SKM-1 (cell line): ENCODE data around the gene GRIK4.
"Not testable (repeated sequence)": the region's sequence is repeated elsewhere in the genome, so short reads cannot be mapped to it uniquely, and the experiment has no call there.

ENCODE experiments used
- DNase-seq: peaks from one replicate; lab custom pipeline; 2025; ENCODE audit not compliant: unreplicated experiment; lab: John Stamatoyannopoulos, UW

GRIK4 gene

DNA sequence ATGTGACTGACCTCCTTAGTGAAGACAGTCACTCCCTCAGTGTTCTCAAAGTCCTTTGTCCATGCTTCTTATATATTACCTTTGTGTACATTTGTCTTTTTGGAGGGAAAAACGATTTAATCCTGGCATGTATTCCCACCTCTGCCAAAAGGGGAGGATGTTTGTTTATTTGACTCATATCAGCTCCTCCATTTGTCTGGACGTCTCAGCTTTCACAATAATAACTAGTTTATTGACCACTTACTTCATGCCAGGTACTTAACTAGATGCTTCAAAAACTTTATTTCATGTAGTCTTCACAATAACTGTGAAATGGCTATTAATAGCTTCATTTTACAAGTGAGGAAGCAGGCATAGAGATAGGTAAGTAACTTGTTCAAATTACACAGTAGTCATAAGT is 517.6 kb downstream of the GRIK4 start:
- no peak for DNase-seq

DNA sequence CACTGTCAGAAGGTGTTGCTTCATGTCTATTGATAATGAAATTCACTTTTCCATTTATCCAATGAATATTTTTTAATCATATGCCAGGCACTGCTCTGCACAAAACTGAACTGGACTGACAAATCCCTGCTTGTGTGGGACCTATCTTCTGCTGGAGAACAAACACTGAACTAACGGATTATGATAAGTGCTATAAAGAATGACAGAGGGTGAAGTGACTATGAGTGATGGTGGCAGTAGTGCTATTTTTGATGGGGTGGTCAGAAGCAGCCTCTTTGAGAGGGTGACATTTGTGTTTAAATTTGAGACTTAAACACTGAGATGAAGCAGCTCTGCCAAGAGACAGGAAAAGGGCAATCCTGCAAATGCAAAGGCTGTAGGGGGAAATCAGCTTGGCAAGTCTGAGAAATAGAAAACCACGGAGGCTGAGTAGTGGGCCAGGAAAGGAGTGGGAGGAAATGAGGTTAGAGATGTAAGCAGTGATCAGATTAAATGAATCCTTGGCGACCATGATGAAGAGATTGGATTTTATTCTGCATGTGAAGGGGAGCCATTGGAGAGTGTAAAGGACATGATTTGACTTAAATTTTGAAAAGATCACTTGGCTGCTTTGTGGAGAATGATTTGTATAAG is 518.4 kb downstream of the GRIK4 start:
- no peak for DNase-seq

DNA sequence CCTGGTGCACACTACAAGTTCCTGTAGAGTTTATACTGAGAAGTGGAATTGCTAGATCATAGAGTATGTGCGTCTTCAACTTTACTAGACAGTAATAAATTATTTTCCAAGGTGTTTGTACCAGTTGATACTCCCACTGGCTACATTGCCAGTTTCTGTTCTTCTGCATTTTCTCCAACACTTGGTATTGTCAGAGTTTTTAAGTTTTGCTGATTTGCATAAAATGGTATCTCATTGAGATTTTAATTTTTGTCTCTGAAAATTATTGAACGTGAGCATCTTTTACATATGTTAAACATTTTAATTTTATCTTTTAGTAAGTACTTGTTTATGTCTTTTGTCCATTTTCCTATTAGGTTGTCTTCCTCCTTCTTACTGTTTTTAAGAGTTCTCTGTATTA is 519.6 kb downstream of the GRIK4 start:
- no peak for DNase-seq

DNA sequence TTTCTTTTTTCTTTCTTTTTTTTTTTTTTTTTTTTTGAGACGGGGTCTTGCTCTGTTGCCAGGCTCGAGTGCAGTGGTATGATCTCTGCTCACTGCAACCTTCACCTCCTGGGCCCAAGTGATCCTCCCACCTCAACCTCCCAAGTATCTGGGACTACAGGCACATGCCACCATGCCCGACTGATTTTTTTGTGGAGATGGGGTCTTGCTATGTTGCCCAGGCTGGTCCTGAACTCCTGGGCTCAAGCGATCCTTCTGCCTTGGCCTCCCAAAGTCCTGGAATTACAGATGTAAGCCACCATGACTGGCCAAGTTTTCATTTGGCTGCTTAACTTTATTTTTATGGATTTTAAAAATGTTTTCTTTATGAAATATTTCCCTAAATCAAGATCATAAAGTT is 520.1 kb downstream of the GRIK4 start:
- DNase-seq: not testable (repeated sequence)

DNA sequence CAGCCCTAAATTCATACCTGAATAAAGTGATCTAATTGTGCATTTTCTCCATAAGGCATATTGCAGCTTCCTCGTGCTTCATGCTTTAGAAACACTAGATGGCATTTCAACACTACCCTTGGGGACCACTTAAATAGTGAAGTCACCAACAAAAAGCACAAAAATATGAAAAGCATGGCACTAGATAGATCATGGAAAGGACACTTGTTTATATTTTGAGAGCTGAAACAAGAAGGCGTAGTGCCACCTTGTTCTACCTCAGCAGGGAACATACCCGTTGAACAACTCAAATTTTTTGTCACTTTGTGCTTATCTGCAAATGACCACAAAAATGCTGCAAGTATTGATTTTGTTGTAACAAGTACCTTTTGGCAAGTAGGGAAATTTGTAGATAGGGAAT is 521.0 kb downstream of the GRIK4 start:
- DNase-seq: no peak

DNA sequence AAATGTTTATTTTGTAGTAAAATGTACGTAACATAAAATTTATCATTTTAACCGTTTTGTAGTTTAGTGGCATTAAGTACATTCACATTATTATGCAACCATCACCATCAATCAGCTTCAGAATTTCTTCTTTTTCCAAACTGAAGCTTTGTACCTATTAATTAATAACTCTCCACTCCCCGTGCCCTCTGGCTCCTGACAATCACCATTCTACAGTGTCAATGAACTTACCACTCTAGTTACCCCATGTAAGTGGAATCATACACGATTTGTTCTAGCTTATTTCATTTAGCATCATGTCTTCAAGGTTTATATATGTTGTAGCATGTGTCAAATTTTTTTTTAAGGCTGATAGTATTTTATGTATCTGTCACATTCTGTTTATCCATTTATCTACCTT is 522.1 kb downstream of the GRIK4 start:
- DNase-seq: no peak

DNA sequence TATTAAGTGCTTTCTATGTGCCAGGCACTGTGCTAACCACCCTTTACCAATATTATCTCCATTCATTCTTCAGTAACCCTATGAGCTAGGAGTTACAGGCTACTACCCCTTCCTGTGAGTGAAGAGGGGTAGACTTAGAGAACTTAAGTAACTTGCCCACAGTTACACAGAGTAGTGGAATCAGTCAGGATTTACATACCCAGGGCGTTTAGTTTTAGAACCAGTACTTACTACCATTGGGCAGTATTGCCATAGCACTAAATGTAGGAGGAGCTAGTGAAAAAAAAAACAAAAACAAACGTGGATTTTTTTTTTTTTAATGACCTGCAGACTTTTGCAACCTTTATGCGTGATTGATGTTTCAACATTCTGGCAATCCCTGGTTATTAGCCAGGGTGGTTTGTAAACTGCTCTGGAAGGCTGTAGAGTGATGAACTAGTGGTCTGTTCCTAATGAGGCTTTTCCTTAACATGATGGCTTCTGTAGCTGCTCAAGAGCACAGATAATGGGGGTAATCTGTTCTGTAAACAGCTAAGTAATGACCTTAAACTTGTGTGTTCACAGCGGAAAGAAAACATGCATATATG is 523.7 kb downstream of the GRIK4 start:
- DNase-seq: no peak

DNA sequence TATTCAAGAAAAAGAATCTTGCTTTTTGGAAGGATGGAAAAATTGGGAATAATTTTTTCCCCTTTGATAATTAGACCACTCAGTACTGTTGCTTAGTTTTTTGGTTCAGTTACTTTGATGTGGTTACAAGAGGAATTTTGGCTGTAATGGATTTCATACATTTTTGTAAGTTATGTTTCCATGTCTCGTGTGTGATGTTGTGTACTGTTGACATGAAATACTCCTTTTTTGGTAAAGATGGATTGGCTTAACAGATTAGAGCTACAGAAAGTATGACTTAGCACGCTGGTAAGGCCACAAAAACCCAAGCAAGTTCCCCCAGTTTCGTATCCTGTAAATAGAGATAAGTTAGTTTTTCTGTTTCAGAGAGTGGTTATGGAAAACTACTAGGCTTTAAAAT is 524.2 kb downstream of the GRIK4 start:
- no peak for DNase-seq

DNA sequence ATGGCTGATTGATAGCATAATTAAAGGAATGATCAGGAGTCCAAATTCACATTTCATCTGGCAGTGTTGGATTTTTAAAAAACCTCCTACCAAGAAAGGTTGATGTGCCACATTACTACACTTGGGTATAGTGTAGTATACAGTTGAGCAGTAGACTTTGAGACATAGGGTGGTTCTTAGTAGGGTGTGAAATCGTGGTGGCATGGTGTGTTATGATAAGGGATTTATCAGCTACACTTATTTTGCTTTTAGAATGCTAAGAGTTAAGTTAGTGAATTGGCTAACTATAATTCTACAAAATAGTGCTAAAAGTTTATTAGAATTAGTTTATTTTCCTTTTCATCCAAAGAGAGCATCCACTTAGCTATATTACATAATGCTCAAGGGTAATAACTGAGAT is 525.5 kb downstream of the GRIK4 start:
- no peak for DNase-seq
